ENCODE data around the gene FXYD6.

DNA sequence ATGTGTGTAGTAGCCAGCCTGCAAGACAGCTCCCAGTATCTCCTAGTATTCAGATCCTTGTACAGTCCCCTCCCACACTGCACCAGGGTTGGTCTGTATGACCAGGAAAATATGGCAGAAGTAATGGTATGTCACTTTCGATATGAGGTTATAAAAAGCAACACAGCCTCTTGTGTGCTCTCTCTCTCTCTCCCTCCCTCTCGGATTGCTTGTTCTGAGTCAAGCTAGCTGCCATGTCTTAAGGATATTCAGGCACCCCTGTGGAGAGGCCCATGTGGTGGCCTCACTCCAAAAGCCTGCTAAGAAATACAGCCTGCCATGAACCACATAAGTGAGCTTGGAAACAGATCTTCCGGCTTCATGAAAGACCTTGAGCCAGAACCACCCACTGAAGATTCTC lies 25.4 kb downstream of the FXYD6 start:
- TF ChIP-seq, protein P1, sequence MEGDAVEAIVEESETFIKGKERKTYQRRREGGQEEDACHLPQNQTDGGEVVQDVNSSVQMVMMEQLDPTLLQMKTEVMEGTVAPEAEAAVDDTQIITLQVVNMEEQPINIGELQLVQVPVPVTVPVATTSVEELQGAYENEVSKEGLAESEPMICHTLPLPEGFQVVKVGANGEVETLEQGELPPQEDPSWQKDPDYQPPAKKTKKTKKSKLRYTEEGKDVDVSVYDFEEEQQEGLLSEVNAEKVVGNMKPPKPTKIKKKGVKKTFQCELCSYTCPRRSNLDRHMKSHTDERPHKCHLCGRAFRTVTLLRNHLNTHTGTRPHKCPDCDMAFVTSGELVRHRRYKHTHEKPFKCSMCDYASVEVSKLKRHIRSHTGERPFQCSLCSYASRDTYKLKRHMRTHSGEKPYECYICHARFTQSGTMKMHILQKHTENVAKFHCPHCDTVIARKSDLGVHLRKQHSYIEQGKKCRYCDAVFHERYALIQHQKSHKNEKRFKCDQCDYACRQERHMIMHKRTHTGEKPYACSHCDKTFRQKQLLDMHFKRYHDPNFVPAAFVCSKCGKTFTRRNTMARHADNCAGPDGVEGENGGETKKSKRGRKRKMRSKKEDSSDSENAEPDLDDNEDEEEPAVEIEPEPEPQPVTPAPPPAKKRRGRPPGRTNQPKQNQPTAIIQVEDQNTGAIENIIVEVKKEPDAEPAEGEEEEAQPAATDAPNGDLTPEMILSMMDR (IDR thresholded peaks at IDR 0.05 in 4 of 5, conservative IDR thresholded peaks at IDR 0.05 in 1 of 5), result no peak
- no peak for TF ChIP-seq POLR2A (IDR thresholded peaks at IDR 0.05)

Data from gastrocnemius medialis (tissue), 4 donors.